Spleen (tissue), 11 donors: ENCODE data around the gene AMHR2. TPM values are rescaled to one million over a fixed set of nuclear protein-coding genes. Genes with fewer than 3 reads are reported as not detected.

Source experiments
- DNase-seq: peaks from one replicate; pipeline ENCODE4 v3.0.0-alpha.2; 2020
- H3K27ac ChIP-seq, 8 donors: fragments of 200-600 bp; sonication (generic) in 7 of 8; 1 replicate in 4 of 8; 2 replicates in 4 of 8; pipeline versions ENCODE4 v1.5.0 to v1.8.0; 2016 to 2021; ENCODE audit warnings: inconsistent platforms in 4 of 8, mild to moderate bottlenecking in 4 of 8, moderate library complexity in 1 of 8
- H3K27me3 ChIP-seq, 7 donors: fragments of 200-600 bp; sonication (generic) in 6 of 7; replicated peaks in 1 of 7; 1 replicate in 4 of 7; 2 replicates in 3 of 7; pipeline versions ENCODE4 v1.5.0 to v1.8.0; 2016 to 2021; ENCODE audit warnings: inconsistent platforms in 3 of 7, mild to moderate bottlenecking in 1 of 7
- H3K36me3 ChIP-seq, 6 donors: fragments of 200-600 bp; sonication (generic) in 5 of 6; 1 replicate in 4 of 6; 2 replicates in 2 of 6; pipeline versions ENCODE4 v1.5.0 to v1.8.0; 2016 to 2021; ENCODE audit warnings: inconsistent platforms in 2 of 6
- H3K4me1 ChIP-seq, 6 donors: fragments of 200-600 bp; sonication (generic) in 5 of 6; 1 replicate in 3 of 6; 2 replicates in 3 of 6; pipeline versions ENCODE4 v1.5.0 to v1.8.0; 2016 to 2021; ENCODE audit warnings: inconsistent platforms in 3 of 6
- H3K4me3 ChIP-seq, 8 donors: fragments of 200-600 bp; sonication (generic) in 7 of 8; 1 replicate in 4 of 8; 2 replicates in 4 of 8; pipeline versions ENCODE4 v1.5.0 to v1.8.0; 2016 to 2021; ENCODE audit warnings: inconsistent platforms in 4 of 8, mild to moderate bottlenecking in 4 of 8, moderate library complexity in 2 of 8
- H3K9me3 ChIP-seq, 8 donors: fragments of 200-600 bp; sonication (generic) in 7 of 8; 1 replicate in 4 of 8; 2 replicates in 4 of 8; pipeline versions ENCODE4 v1.5.0 to v1.8.0; 2016 to 2021; ENCODE audit warnings: inconsistent platforms in 4 of 8
- CTCF ChIP-seq, 11 experiments: fragments of 200-600 bp in 7 of 11; fragments of 450-650 bp in 4 of 11; sonication (generic) in 4 of 11; IDR thresholded peaks in 8 of 11; conservative IDR thresholded peaks in 3 of 11; 1 replicate in 7 of 11; 2 replicates in 4 of 11; pipeline versions ENCODE4 v1.4.0 to v1.8.0; 2016 to 2021; ENCODE audit warnings: antibody characterized with exemption in 11 of 11, inconsistent platforms in 4 of 11, mild to moderate bottlenecking in 1 of 11
- POLR2A ChIP-seq, 3 donors: fragments of 450-650 bp; IDR thresholded peaks; one replicate each; pipeline ENCODE4 v1.5.1; 2017; ENCODE audit warnings: antibody characterized with exemption in 3 of 3, mild to moderate bottlenecking in 1 of 3
- POLR2AphosphoS5 ChIP-seq, 3 donors: sonication (generic); formaldehyde crosslinking; IDR thresholded peaks; one replicate each; pipeline ENCODE4 v1.5.1; 2017; ENCODE audit warnings: antibody characterized with exemption in 3 of 3
- WGBS, 5 donors: extraction: QIAGEN DNeasy Blood & Tissue Kit in 3 of 5; methylation state at CpG; one replicate each; pipeline versions ENCODE4 v1.1.5 to v1.1.7; 2013 to 2018; 5-methylcytosine and 5-hydroxymethylcytosine counted together
- intact Hi-C: fragments of 100-400 bp; cut with DNase I; formaldehyde crosslinking; loops from one replicate; pipeline ENCODE4 v1.15.0; 2023; ENCODE audit warnings: low total_unique reads
- polyA plus RNA-seq, 3 donors: library from polyadenylated mRNA; stranded (reverse); fragments of 200-250 nt; gene quantifications; one replicate each; pipeline ENCODE4 v1.2.1, GENCODE V29; 2013
- total RNA-seq, 7 donors: library from RNA; depleted of rRNA in 3 of 7; stranded (reverse); fragments of >200 nt in 3 of 7; fragmentation: NEBNext Ultra II Directional in 4 of 7; extraction: Animal tissue kit (Norgen Biotek cat#: 25700) in 4 of 7; gene quantifications; one replicate each; pipeline versions ENCODE4 v1.1.0 to v1.2.1, GENCODE V29; 2016 to 2021
- donor health status: healthy with polysubstance abuse.
- donor health status: DM: no; HTN: no; CAD: no; lungs with moderate emphysema.
- donor health status: DM: no; HTN: no; CAD: no.
- donor health status: Bipolar disorder and iron deficiency.
- donor health status: healthy.
- donor health status: DM: no; HTN: no; CAD: no.
- donor health status: DM: yes; HTN: yes; CAD: no.

AMHR2 gene
- total and polyA plus RNA-seq, 10 donors = 1.2 to 20.6 (median 7.9) TPM

GRCh38 chr12:53466640-53467039, 43.0 kb downstream of the AMHR2 start:
- WGBS, 5 donors = 81 to 89% (median 87%) methylated on average over 4 of the region's 4 CpGs
- Histone ChIP-seq H3K4me1 (peaks cover 3 to 60% (median 24%) of the 10 kb centered on the region in 6 donors), H3K27me3 (no peaks in the 10 kb centered on the region), H3K4me3 (no peak overlapping the region), H3K36me3 (peaks cover 9 to 100% (median 100%) of the 10 kb centered on the region in 6 donors), H3K27ac (peak overlapping the region in 2 of 8 donors; percentile 8 to 22), H3K9me3 (no peaks in the 10 kb centered on the region)
- intact Hi-C loops = no loop called here
- TF ChIP-seq POLR2A (IDR thresholded peaks at IDR 0.05) = no peak
- TF ChIP-seq POLR2AphosphoS5 (IDR thresholded peaks at IDR 0.05) = no peak
- no peak for TF ChIP-seq CTCF (IDR thresholded peaks at IDR 0.05 in 8 of 11, conservative IDR thresholded peaks at IDR 0.05 in 3 of 11)
- DNase-seq = no peak

DNA sequence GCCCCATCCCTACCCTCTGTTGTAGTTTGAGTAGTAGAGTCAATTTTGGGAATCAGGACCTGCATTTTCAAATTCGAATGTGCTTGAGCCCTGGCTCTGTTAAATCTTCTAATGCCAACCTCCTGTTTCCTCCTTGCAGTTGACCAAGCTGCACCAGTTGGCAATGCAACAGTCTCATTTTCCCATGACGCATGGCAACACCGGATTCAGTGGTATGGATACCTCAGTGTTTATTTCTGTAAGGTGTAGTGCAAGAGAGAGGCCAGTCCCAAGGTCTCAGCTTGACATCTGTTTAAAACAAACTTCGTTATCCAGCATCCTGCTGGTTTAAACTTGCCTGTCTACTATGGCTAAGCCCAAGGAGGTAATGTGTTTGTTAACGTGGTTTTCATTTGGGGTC, 43.4 kb downstream of the AMHR2 start:
- no peak for TF ChIP-seq POLR2AphosphoS5 (IDR thresholded peaks at IDR 0.05)
- no peak for TF ChIP-seq CTCF (IDR thresholded peaks at IDR 0.05 in 8 of 11, conservative IDR thresholded peaks at IDR 0.05 in 3 of 11)
- Histone ChIP-seq H3K4me3 (no peak overlapping the region), H3K27ac (peak overlapping the region in 1 of 8 donors; percentile 8), H3K4me1 (peaks cover 3 to 60% (median 25%) of the 10 kb centered on the region in 6 donors), H3K27me3 (no peaks in the 10 kb centered on the region), H3K36me3 (peaks cover 9 to 100% (median 100%) of the 10 kb centered on the region in 6 donors), H3K9me3 (no peaks in the 10 kb centered on the region)
- WGBS, 5 donors = 84 to 86% (median 85%) methylated on average over 5 of the region's 5 CpGs
- intact Hi-C loops = no loop called here
- no peak for DNase-seq

DNA sequence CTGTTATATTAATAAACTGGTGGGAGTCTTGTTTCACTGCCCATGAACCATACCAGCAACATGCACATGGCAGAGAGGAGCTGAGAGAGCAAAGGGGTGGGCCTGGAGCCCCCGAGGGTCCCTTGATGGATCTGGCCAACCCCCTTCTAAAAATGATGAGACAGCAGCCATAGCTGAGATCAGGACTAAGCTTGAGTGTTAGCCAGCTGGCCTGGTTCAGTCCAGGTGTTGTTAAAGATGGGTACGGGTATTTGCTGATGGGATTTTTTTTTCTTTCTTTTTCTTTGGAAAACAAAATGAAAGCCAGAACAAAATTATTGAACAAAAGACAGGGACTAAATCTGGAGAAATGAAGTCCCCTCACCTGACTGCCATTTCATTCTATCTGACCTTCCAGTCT, 44.2 kb downstream of the AMHR2 start:
- H3K27ac ChIP-seq = no peak overlapping the region
- no peak overlapping the region for H3K4me3 ChIP-seq
- H3K27me3 ChIP-seq = no peaks in the 10 kb centered on the region
- H3K4me1 ChIP-seq = peaks cover 3 to 60% (median 28%) of the 10 kb centered on the region in 6 donors
- DNase-seq = no peak
- peaks cover 9 to 100% (median 100%) of the 10 kb centered on the region in 6 donors for H3K36me3 ChIP-seq
- H3K9me3 ChIP-seq = no peaks in the 10 kb centered on the region
- intact Hi-C loops = no loop called here
- WGBS, 5 donors = 76 to 93% (median 87%) methylated on average over 2 of the region's 2 CpGs
- TF ChIP-seq POLR2AphosphoS5 (IDR thresholded peaks at IDR 0.05) (no peak), CTCF (IDR thresholded peaks at IDR 0.05 in 8 of 11, conservative IDR thresholded peaks at IDR 0.05 in 3 of 11) (no peak), POLR2A (IDR thresholded peaks at IDR 0.05) (no peak)

- Histone ChIP-seq H3K9me3 (no peaks in the 10 kb centered on the region), H3K27me3 (no peaks in the 10 kb centered on the region), H3K4me1 (peaks cover 3 to 60% (median 30%) of the 10 kb centered on the region in 6 donors), H3K36me3 (peaks cover 9 to 100% (median 100%) of the 10 kb centered on the region in 6 donors), H3K27ac (peak overlapping the region in 1 of 8 donors; percentile 9), H3K4me3 (no peak overlapping the region)
- WGBS, 5 donors = 55 to 81% (median 67%) methylated on average over 1 of the region's 1 CpG
- TF ChIP-seq POLR2AphosphoS5 (IDR thresholded peaks at IDR 0.05) = peak in 1 of 3 donors; percentile 18
- TF ChIP-seq POLR2A (IDR thresholded peaks at IDR 0.05) = no peak
- intact Hi-C loops = no loop called here
- DNase-seq = no peak
These were observed 44.6 kb downstream of the AMHR2 start for GRCh38 chr12:53468282-53468681.
